ENCODE measurements around the gene CAMK2G.
"Not testable (repeated sequence)": the region's sequence is repeated elsewhere in the genome, so short reads cannot be mapped to it uniquely, and the experiment has no call there.

The CAMK2G gene

DNA sequence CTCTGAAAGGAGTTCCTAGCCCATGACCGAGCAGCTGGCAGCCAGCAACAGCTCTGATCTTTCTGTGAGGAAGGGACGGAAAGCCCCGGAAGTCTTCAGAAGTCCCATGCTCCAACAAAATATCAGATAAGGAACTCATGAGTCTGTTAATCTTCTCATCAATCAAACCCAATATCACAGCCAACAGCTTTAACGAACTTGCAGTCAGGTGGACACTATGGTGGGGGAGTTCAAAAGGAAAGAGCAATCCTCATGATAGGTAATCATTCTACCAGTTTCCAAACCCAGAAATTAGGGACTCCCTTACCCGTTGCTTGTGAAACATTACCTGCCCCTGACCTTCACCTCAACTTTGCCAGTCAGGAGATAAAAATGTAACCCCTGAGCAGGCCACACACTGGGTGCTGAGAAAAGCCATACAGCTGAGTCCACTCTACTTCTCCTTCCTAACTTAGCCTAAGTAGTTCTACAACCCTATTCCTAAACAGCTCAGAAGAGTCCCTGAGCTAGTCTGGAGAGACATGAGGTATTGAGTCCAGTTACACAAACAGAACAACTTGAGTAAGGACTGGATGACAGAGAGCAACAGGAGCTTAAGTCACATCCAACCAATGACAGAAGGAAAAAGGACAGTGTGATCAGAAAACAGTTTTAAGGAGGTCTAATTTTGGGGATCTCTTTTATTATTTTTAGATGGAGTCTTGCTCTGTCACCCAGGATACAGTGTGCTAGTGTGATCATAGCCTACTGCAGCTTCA, 65.1 kb downstream of the CAMK2G start:
- no peak for DNase-seq

DNA sequence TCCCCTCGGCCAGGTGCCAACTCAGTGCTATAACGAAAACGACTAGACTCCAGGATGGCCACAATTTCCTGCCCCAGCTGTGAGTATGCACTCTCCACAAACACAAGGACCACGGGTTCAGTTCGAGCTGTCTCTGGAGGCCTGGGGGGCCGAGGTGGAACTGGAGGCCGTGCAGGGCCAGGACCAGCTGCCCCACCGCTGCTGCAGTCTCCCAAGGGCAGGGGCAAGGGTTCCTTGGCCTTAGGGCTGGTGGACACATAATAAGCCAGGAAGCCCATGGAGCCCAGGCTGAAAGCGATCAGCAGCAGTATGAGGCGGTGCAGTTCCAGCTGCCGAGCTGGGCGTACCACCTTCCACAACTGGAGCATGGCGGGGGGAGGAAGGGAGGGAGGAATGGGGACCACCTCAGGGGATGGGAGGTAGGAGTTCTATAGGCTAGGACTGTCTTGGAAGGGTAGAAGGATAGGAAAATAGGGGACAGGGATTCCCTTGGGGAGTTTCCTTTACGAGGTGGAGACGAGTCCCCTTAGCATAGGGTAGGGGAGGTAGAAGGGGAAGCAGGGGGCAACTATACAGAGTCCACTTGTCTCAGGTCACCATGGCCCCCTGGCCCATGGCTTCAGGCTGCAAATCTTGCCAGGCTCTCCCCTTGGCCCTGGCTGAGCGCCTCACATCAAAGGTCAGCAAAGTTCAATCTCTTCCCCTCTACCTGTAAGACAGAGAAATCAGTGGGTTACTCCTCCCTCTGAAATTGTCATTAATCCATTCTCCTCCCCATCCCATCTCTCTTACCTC, 66.1 kb downstream of the CAMK2G start:
- DNase-seq: no peak

- no peak for DNase-seq
Observed at GRCh38 chr10:73807471-73807870, 66.9 kb downstream of the CAMK2G start.

DNA sequence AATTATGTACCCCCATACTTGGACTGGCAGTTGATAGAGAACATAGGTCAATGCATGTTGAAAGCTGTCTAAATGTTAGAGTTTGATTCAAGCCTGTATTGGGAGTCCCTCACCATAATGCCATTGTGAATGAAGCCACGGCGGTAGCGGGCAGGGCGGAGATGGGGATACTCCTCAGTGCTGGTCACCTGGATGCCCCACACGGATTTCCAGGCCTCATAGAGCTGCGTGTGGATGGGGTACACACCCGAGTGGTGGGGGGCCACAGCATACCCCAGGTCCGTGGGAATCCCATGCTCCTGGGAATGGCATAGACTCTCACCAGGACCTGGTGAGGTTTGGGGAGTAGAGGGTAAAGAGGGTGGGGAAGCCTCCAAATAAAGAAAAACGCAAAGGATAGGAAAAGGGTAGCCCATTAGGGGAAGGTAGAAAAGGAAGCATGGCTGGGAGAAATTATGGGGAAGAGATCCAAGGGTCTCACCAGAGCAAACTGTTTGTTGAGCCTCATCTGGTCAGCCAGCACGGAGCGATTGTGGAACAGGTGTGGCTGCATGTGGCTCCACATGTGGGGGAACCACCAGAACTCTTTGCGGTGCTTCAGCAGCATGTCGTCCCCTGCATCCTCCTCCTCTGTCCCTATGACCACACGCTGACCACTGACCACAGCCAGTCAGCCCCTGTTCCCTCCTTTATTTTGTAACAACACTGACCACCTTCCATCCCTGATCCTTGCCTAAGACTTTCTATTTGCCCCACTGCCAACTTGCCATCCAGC, 68.0 kb downstream of the CAMK2G start:
- DNase-seq: no peak

DNA sequence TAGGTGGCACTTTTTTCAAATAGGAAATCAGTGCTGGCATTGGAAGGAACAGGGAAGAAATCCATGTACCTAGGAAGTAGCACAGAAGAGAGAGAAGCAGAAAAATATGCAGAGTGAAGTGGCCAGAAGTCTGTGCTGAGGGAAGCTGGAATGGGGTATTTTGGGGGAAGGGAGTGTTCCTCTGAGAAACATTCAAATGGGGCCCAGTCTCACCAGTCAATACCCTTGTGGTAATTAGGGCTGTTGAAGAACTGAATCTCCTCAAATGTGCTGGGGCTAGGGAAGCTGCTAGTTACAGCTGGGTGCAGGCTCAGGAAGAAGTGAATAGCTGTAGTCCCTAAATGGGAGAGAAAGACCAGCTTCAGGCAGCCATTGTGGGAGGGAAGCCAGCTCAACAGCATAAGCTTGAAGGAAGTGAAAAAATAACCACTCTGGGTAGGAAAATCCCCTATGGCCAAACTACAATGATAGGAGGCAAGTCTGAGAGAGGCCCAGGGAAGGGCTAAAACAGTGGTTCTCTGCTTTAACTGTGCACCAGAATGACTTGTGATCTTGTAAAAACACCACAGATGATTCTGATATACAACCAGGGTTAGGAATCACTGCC, 70.6 kb downstream of the CAMK2G start:
- no peak for DNase-seq

GRCh38 chr10:73802276-73802991, 71.9 kb downstream of the CAMK2G start:
- DNase-seq: no peak

DNA sequence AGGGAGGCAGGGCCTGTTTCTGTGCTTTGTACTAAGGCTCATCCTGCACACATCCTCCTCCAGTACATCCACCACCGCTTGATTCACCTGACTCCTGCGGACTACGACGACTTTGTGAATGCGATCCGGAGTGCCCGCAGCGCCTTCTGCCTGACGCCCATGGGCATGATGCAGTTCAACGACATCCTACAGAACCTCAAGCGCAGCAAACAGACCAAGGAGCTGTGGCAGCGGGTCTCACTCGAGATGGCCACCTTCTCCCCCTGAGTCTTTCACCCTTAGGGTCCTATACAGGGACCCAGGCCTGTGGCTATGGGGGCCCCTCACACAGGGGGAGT, 73.1 kb downstream of the CAMK2G start:
- no peak for DNase-seq

GRCh38 chr10:73800560-73801252, 73.6 kb downstream of the CAMK2G start:
- DNase-seq: no peak

DNA sequence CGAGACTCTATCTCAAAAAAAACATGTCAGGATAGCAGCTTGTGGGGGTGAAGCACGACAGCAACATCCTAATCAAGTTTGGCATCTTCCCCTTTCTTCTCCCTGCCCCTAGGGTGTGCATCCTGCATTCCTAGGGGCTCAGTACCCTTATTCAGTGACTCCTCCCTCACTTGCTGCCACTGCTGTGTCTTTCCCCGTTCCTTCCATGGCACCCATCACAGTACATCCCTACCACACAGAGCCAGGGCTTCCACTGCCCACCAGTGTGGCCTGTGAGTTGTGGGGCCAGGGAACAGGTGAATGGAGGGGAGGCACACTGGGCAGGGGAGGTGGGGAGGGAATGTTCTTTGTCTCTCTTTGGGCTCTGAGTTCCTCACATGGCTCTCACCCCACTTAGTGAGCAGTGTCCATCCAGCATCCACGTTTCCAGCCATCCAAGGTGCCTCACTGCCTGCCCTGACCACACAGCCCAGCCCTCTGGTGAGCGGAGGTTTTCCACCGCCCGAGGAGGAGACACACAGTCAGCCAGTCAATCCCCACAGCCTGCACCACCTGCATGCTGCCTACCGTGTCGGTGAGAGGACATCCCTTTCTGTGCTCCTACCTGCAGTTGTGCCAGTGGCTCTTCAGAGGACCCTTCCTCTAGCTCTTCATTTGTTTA, 74.3 kb downstream of the CAMK2G start:
- no peak for DNase-seq

GRCh38 chr10:73798927-73799560, 75.3 kb downstream of the CAMK2G start:
- DNase-seq: no peak

GRCh38 chr10:73798087-73798486, 76.3 kb downstream of the CAMK2G start:
- no peak for DNase-seq

GRCh38 chr10:73797324-73798025, 76.9 kb downstream of the CAMK2G start:
- no peak for DNase-seq

GRCh38 chr10:73796766-73797165, 77.6 kb downstream of the CAMK2G start:
- DNase-seq: no peak

DNA sequence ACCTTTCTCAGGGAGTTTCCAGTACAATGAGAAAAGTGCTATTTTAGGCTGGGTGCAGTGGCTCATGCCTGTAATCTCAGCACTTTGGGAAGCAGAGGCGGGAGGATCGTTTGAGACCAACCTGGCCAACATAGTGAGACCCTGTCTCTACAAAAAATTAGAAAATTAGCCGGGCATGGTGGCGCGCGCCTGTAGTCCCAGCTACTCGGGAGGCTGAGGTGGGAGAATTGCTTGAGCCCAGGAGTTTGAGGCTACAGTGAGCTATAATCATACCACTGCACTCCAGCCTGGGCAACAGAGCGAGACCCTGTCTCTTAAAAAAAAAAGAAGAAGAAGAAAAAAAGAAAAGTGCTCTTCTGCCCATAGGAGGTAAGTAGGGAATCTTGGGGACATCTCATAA, 78.3 kb downstream of the CAMK2G start:
- DNase-seq: not testable (repeated sequence)

DNA sequence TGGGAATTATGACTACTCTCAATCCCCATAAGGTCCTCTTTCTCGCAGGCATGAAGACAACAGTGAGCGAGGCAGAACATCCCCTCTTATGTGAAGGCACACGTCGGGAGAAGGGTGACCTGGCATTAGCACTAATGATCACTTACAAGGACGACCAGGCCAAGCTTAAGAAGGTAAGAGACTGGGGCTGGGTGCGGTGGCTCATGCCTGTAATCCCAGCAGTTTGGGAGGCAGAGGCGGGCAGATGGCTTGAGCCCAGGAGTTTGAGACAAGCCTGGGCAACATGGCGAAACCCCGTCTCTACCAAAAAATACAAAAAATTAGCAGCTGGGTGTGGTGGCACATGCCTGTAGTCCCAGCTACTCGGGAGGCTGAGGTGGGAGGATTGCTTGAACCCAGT, 78.9 kb downstream of the CAMK2G start:
- not testable (repeated sequence) for DNase-seq

DNA sequence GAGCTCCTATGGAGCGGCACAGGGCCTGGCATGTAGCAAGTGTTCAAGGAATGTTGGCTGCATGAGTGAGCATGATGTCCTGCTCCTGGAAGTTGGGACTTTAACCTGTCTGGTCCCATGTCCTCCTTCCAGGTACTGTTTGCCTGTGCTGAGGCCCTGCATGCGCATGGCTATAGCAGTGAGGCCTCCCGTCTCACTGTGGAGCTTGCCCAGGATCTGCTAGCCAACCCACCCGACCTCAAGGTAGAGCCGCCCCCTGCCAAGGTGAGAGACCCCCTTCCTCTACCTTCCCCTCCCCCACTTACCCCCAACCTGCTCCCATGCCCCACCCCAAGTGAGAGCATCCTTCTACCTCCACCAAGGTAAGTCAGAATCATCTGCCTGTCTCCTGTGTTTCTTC, 80.9 kb downstream of the CAMK2G start:
- no peak for DNase-seq

DNA sequence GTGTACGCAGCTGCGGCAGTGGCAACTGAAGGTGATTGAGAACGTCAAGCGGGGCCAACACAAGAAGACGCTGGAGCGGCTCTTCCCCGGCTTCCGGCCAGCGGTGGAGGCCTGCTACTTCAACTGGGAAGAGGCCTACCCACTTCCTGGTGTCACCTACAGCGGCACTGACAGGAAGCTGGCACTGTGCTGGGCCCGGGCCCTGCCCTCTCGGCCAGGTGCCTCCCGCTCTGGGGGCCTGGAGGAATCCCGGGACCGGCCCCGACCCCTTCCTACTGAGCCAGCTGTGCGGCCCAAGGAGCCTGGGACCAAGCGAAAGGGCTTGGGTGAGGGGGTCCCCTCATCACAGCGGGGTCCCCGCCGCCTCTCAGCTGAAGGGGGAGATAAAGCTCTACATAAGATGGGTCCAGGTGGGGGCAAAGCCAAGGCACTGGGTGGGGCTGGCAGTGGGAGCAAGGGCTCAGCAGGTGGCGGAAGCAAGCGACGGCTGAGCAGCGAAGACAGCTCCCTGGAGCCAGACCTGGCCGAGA, 82.4 kb downstream of the CAMK2G start:
- no peak for DNase-seq

DNA sequence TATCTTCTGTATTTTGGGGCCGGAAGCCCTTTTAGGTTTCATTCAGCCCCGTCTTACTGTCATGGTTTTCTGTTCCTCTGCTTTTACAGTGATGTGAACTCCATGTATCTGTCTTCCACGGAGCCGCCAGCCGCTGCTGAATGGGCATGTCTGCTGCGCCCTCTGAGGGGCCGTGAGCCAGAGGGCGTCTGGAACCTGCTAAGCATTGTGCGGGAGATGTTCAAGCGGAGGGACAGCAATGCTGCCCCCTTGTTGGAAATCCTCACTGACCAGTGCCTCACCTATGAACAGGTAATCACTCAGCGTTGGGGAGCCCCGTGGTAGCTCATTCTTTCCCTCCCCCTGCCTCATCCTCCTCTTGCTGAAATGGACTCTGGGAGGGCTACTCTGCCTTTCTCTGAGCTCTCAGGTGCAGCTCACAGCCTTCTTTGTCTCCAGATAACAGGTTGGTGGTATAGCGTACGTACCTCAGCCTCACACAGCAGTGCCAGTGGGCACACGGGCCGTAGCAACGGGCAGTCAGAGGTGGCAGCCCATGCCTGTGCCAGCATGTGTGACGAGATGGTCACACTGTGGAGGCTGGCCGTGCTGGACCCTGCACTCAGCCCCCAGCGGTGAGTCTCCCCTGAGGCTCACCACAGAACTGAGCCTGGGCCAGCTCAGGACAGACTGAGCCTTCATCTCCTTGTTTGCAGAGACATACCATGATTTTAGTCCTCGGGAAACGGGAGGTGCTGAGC, 83.3 kb downstream of the CAMK2G start:
- DNase-seq: no peak

- no peak for DNase-seq
Observed at GRCh38 chr10:73789659-73790055, 84.7 kb downstream of the CAMK2G start.

Measured in CD4-positive, alpha-beta T cell treated with Interleukin-4 for 4 hours (primary cell).